D341Med (cell line): ENCODE data around the gene IL1RN.

ENCODE experiments used
- DNase-seq: peaks from one replicate; pipeline ENCODE4 v3.0.0; 2012; ENCODE audit warnings: low spot score

IL1RN gene

DNA sequence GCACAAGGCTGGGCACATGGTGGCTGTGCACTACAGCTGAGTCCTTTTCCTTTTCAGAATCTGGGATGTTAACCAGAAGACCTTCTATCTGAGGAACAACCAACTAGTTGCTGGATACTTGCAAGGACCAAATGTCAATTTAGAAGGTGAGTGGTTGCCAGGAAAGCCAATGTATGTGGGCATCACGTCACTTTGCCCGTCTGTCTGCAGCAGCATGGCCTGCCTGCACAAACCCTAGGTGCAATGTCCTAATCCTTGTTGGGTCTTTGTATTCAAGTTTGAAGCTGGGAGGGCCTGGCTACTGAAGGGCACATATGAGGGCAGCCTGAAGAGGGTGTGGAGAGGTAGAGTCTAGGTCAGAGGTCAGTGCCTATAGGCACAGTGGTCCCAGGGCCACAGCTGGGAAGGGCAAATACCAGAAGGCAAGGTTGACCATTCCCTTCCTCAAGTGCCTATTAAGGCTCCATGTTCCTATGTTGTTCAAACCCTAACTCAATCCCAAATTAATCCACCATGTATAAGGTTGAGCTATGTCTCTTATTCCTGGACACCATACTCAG is 2.2 kb downstream of the IL1RN start:
- no peak for DNase-seq

DNA sequence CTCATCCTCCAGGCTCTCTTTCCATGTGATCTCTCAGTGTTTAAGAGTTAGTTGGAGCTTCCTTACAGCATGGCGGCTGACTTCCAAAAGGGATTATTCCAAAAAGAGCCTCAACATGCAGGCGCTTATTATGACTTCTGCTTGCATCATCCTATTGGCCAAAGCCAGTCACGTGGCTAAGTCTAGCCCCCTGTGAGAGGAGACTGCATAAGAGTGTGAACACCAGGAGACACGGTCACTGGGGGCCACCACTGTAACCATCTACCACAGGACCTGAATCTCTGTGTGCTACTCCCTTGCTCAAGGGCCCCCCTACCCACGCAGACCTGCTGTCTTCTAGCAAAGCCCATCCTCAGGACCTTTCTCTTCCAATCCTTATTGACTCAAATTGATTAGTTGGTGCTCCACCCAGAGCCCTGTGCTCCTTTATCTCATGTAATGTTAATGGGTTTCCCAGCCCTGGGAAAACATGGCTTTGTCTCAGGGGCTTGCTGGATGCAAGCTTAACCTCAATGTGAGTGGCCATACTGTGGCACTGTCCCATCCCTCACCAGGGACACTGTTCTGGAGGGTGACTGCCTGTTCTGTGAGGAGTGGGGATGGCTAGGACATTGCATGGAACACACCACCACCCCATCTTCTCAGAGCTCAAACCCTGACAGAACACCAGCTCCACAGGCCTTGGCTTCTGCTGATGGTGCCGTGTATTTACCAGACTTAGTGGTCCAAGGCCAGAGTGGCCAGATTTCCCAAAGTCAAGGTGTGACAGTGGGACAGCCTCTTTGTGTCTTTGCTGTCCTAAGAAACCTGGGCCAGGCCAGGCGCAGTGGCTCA is 4.2 kb downstream of the IL1RN start:
- no peak for DNase-seq

DNA sequence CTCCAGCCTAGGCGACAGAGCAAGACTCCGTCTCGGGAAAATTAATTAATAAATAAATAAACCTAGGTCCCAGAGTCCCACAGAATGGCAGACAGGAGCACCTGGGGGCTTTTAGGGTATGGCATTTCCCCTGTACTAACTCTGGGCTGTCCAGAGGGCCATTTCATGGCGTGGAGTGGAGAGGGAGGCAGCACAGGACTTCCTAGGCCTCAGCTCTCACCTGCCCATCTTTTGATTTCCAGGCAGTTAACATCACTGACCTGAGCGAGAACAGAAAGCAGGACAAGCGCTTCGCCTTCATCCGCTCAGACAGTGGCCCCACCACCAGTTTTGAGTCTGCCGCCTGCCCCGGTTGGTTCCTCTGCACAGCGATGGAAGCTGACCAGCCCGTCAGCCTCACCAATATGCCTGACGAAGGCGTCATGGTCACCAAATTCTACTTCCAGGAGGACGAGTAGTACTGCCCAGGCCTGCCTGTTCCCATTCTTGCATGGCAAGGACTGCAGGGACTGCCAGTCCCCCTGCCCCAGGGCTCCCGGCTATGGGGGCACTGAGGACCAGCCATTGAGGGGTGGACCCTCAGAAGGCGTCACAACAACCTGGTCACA is 5.1 kb downstream of the IL1RN start:
- DNase-seq: no peak

DNA sequence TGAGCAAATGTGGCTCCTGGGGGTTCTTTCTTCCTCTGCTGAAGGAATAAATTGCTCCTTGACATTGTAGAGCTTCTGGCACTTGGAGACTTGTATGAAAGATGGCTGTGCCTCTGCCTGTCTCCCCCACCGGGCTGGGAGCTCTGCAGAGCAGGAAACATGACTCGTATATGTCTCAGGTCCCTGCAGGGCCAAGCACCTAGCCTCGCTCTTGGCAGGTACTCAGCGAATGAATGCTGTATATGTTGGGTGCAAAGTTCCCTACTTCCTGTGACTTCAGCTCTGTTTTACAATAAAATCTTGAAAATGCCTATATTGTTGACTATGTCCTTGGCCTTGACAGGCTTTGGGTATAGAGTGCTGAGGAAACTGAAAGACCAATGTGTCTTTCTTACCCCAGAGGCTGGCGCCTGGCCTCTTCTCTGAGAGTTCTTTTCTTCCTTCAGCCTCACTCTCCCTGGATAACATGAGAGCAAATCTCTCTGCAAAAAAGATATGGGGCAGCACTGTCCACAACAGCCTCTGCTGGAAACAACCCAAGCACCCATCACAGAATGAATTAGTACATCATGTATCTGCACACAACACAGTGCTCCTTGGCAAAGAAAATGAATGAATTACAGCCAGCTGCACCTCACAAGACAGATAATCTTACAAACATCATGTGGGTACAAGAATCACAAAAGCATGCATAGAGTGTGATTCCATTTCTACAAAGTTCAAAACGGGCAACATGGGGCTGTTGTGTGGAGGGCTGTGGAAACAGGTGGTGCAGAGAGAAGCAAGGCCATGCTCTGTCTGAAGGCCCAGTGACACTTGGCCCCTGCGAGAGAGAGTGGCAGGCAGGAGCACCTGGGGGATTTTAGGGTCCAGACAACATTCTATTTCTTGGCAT is 6.6 kb downstream of the IL1RN start:
- DNase-seq: no peak

DNA sequence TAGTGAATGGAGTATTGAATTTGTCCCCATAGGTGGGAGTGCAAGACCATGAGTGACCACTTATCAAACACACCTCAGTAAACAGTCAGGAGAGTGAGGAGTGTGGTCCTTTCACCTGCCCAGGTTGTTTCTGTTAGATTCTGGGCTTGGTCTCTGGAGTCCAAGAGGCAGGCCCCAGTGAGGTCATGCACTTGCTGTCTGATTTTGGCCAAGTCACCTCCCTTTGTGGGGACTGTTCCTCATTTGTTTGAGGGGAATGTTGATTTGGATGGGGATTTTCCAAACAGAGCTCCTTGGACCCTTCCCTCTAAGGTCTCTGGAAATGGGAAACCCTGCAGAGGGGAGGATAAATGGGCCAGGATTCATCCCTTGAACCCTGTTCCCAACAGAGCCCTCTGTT is 7.3 kb downstream of the IL1RN start:
- DNase-seq: no peak

DNA sequence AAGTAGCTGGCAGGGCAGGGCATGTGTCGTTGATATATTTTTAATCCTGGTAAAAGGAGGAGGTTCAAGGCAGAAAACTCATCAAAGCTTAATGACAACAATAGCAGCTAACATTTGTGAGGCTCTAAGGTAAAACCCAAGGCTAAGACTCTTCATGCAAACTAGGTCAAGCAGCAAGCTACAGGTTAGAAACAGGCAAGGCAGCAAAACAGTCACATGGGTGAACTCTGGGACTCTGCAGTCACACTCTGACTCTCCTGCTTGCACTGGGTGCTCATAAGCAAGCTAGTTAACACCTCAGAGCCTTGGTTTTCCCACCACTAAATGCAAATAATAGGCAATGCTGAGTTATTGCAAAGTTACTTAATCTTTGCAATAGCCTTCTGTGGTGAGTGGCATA is 7.9 kb downstream of the IL1RN start:
- DNase-seq: no peak

DNA sequence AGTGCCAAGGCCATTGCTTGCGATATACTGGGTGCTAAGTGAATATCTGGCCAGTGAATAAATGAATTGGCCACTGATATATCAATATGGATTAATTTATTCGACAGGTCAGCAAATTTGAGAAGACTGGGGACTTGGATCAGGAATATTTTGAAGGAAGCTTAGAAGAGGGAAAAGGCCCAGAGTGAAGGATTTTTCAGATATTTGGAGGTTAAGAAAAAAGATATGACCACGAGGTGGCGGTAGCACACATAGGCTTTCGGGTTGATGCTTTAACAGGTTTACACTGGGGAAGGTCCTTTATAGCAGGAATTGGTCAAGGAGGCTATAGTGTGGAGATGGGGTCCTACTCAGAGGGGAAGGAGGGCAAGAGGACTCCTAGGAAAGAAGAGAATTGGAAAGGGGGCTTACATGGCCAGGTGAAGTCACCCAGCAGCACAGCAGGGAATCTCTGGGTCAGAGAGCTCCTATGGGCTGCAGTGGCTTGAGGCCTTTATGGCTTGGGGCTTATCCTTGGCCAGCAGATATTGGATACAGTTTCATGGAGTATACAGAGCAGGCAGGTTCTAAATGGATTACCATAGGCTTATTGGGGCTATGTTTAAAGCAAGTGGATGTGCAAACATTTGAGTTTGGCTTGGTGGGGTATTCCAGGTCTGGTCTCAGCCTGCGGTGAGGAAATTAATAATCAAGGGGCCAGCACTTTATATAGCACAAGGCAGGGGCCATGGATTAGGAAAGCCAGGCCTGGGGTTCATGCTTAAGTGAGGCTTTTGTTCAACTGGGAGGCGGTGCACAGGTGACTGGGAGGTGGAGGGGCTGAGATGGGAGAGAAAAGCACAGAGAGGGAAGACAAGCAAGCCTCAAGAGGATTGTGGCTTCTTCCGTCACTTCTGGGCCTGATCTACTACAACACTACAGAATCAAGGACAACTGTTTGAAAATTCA is 9.7 kb downstream of the IL1RN start:
- peak; percentile 51 for DNase-seq

DNA sequence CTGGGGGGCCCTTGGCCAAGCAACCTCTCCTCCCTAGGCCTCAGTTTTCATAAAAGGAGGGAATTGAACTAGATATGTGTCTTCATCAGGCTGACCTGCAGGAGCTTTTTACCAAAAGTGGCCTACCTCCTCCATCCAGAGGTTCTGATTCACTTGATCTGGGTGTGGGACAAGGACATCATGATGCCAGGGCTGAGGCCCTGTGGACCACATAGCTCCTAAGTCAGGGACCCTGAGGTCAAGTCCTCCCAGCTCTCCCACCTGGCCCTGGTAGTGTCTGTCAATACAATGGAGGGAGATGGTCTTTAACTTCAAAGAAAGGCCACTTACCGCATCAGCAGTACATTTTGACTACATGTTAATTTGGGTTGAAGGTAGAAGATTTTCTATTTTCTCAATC is 10.4 kb downstream of the IL1RN start:
- no peak for DNase-seq

DNA sequence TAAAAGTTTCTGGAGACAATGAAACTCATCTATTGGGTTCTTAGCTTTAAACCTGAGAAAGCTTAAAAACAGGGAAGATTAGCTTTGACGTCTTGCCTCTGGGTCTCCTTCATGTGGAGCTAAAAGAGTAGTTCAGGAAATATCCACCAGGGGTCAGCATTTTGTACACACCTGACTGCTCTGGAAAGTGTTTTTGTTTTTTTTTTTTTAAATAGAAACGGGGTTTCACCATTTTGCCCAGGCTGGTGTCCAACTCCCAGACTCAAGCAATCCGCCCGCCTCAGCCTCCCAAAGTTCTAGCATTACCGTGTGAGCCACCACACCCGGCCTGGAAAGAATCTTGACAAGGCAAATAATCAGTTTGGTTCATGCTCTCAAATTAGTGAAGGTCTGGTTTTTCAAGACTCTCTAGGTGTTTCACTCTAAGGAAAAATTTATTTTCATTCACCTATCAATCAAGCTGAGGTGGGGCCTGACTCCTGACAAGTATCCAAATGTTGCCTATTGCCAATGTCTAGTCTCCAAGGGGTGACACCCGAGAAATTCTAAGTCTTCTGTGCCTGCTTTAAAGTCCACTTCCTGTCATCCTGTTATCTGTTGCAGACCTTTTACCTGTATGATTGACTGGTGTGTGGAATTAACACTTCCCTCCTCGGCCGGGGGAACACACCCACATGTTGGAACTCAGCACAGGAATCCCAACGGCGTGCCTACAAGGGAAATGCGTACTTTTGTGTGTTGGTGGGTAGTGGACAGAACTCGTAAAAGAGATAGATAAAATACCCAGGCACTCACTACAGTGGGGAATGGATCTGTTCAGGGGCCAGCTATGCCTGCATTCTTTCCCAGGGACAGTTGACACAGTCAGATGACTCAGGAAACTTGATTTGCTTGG is 11.3 kb downstream of the IL1RN start:
- peak; percentile 58 for DNase-seq

DNA sequence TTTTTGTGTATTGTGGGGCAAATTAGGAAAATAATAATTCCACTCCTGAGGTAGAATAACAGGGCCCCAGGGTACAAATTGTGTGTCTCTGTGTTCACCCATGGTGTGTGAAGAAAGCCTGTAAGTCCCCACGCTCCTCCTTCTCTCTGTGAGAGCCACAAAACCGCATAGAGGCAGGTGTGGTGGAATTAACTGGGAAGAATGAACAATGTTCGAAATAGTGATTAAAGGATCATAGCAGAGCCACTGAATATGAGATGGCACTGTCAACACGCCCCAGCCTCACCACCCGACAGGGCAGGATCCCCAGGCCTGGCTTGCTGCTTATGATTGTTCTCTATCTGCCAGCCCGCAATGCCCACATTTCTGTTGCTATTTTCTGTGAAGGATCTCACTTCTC is 14.1 kb downstream of the IL1RN start:
- DNase-seq: no peak

DNA sequence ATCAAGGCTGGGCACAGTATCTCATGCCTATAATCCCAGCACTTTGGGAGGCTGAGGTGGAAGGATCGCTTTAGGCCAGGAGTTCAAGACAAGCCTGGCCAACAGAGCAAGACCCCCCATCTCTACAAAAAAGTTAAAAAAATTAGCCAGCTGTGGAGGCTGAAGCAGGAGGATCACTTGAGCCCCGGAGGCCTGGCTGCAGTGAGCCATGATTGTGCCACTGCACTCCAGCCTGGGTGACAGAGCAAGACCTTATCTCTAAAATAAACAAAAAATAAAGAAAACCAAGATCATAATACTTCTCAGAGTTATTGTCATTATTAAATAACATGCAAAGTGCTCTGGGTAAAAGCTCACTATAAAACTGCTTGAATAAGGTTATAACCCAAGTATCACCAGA is 14.9 kb downstream of the IL1RN start:
- no peak for DNase-seq

DNA sequence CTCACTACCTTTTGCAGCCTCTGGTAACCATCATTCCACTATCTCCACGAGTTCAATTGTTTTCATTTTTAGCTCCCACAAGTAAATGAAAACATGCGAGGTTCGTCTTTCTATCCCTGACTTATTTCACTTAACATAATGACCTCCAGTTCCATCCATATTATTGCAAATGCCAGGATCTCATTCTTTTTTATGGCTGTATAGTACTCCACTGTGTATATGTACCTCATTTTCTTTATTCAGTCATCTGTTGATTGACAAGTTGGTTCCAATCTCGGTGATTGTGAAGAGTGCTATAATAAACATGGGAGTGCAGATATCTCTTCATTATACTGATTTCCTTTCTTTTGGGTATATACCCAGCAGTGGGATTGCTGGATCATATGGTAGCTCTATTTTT is 16.9 kb downstream of the IL1RN start:
- no peak for DNase-seq

DNA sequence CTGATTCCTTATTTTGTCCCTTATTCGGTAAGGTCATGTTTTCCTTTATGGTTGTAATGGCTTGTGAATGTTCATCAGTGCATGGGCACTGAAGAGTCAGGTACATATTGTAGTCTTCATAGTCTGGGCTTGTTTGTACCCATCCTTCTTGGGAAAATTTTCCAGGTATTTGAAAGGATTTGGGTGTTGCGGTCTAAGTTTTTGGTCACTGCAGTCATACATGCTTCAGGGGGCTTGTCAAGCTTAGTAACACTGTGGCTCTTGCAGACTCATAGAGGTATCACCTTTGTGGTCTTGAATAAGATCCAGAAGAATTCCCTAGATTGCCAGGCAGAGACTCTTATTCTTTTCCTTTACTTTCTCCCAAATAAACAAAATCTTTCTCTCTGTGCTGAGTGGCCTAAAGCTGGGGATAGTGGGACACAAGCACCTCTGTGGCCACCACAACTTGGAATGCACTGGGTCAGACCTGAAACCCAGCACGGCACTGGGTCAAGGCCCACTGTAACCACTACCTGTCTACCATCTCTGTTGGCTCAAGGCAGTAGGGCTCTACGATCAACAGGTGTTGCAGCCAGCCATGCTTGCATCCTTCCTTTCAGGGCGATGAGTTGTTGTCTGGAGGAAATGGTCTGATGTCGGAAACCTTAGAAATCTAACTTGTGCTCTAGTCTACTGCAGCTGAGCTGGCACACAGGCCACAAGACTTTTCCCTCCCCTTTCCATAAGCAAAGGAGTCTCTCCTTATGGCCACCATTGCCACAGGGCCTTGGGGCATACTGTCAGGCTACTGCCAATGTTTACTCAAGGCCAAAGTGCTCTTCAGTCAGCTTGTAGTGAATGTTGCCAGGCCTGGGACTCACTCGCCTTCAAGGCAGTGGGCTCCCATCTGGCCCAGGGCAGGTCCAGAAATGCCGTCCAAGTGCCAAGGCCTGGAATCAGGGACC is 21.5 kb downstream of the IL1RN start:
- DNase-seq: no peak

DNA sequence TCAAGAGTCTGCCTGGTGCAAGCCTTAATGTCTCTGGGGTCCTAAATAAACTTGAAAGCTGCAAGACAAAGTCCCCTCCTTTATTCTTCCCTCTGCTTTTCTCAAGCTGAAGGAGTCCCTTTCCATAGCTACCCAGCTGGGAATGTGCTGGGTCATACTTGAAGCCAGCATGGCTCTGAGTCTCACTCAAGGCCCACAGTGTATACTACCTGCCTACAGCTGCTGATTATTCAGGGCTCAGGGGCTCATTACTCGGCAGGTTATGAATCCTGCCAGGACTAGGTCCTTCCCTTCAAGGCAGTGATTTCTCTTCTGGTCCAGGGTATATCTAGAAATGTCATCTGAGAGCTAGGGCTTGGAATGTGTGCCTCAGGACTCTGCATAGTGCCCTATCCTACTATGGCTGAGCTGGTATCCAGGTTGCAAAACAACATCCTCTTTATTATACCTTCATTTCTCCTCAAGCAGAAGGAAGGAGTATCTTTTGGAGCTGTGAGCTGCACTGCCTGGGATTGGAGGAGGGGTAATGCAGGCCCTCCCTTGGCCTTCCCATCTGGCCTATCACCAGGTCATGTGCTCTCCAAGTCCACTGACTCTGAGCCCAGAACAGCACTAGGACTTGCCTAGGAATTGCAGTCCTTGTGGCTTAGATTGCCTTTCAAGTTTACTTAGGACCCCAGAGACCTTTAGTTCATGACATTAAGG is 22.3 kb downstream of the IL1RN start:
- no peak for DNase-seq

DNA sequence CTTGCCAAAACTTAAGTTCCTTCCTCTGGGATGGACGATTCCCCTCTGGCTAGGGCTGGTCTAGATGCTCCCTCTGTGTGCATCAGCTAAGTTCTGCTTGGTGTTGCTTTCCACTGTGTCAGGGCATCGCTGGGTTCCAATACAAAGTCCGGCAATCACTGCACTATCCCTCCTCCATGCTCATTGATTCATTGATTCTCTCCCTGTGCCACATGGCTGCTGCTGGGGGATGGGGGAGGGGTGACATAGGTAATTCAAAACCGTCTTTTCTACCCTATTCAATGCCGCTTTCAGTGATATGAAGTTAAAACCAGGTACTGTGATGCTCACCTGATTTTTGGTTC is 22.8 kb downstream of the IL1RN start:
- DNase-seq: no peak

DNA sequence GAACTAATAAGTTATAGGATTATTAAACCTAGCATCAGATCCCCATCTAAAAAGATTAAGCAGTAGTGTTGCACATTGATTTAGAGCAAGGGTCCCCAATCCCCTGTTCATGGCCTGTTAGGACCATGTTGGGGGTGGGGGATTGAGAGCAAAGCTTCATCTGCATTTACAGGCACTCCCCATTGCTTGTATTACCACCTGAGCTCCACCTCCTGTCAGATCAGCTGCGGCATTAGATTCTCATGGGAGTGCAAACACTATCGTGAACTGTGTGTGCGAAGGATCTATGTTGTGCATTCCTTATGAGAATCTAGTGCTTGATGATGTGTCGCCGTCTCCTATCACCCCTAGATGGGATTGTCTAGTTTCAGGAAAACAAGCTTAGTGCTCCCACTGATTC is 27.9 kb downstream of the IL1RN start:
- DNase-seq: no peak

DNA sequence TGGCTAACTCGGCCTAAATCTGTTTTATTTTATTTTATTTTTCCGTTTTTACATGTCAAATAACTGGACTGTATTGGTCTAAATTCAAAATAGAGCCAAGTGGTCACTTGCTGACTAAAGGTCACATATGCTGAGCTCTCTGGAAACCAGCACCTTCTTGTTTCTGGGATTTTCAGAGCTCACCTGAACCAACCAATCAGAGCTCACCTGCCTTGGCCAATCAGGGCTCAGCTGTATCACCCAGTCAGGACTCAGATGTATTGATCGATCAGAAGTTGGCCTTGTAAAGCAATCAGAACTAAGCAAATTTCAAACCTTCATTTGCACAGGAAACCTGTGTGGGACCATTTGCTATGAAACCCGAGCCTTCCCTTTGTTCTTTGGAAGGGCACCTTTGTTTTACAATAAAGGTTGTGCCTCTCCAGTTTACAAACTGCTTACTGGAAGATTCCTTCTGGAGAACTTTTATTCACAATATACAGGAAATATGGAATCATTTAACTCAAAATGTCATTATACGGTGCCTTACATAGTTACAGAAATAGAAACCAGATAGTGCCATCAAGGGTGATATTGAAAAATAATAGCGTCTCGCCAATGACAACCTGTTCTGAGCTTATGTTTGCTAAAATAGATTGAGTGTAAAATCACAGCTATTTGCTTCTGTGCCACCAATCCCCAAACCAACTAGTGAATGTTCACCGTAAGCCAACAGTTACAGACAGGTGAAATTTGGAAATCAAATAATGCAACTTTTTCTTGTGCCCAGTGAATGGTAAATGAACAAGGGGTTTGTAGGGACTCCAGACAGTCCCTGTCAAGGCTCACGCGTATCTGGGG is 29.1 kb downstream of the IL1RN start:
- DNase-seq: no peak
